HL-60 (cell line): ENCODE measurements around the gene FYN.

Source experiments
- DNase-seq, 2 experiments: peaks; one replicate each; pipeline ENCODE4 v3.0.0-alpha.2; 2010 to 2020; ENCODE audit warnings: low read depth in 1 of 2, low spot score in 1 of 2
- H3K27ac ChIP-seq: fragments of 250-450 bp; sonication (Bioruptor Pico); replicated peaks from 2 replicates; pipeline ENCODE4 v1.5.1; 2020; ENCODE audit warnings: mild to moderate bottlenecking, moderate library complexity
- H3K27me3 ChIP-seq: fragments of 250-450 bp; sonication (Bioruptor Pico); 2 replicates; pipeline ENCODE4 v1.5.1; 2021; ENCODE audit warnings: mild to moderate bottlenecking, moderate library complexity; ENCODE audit not compliant: insufficient read depth, poor library complexity, severe bottlenecking
- H3K4me3 ChIP-seq: replicated peaks from 2 replicates; pipeline ENCODE4 v1.5.1; 2011; ENCODE audit warnings: mild to moderate bottlenecking, control low read depth, low read length; ENCODE audit not compliant: insufficient read depth
- GABPA ChIP-seq: IDR thresholded peaks from 2 replicates; pipeline ENCODE4 v1.6.1; 2012; ENCODE audit warnings: low read depth
- POLR2AphosphoS5 ChIP-seq: IDR thresholded peaks from 2 replicates; pipeline ENCODE4 v1.6.1; 2012; ENCODE audit warnings: low read depth
- SPI1 ChIP-seq: IDR thresholded peaks from 2 replicates; pipeline ENCODE4 v1.6.1; 2012; ENCODE audit warnings: low read depth, mild to moderate bottlenecking, borderline replicate concordance
- TF ChIP-seq, protein P1 (sequence below): IDR thresholded peaks from one replicate; pipeline ENCODE4 v1.5.1; 2011; ENCODE audit warnings: low read length, control low read depth, inconsistent platforms; ENCODE audit not compliant: insufficient read depth
- TF ChIP-seq, protein P2 (sequence below): IDR thresholded peaks from 2 replicates; pipeline ENCODE4 v1.6.1; 2012; ENCODE audit warnings: low read depth; ENCODE audit not compliant: insufficient replicate concordance

FYN gene

DNA sequence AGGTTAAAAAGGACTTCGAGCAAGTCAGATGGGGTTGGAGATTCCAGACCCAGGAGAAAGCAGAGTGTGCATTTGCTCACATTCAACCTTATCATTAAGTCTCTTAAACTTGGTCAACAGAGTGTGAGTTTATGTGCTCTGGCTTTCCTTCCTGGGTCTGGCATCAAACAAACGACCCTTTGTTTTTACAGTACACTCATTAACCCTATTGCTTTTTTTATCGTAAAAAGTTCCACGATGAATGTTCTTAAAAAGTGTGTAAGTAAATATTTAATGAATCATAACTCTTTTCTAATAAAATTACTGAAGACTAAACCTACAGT, 2.5 kb downstream of the FYN start:
- no peak for DNase-seq
- Histone ChIP-seq H3K27ac (no peak overlapping the region), H3K27me3 (peaks cover 16% of the 10 kb centered on the region), H3K4me3 (no peak overlapping the region)
- TF ChIP-seq, protein P1, sequence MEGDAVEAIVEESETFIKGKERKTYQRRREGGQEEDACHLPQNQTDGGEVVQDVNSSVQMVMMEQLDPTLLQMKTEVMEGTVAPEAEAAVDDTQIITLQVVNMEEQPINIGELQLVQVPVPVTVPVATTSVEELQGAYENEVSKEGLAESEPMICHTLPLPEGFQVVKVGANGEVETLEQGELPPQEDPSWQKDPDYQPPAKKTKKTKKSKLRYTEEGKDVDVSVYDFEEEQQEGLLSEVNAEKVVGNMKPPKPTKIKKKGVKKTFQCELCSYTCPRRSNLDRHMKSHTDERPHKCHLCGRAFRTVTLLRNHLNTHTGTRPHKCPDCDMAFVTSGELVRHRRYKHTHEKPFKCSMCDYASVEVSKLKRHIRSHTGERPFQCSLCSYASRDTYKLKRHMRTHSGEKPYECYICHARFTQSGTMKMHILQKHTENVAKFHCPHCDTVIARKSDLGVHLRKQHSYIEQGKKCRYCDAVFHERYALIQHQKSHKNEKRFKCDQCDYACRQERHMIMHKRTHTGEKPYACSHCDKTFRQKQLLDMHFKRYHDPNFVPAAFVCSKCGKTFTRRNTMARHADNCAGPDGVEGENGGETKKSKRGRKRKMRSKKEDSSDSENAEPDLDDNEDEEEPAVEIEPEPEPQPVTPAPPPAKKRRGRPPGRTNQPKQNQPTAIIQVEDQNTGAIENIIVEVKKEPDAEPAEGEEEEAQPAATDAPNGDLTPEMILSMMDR: no peak
- TF ChIP-seq, protein P2, sequence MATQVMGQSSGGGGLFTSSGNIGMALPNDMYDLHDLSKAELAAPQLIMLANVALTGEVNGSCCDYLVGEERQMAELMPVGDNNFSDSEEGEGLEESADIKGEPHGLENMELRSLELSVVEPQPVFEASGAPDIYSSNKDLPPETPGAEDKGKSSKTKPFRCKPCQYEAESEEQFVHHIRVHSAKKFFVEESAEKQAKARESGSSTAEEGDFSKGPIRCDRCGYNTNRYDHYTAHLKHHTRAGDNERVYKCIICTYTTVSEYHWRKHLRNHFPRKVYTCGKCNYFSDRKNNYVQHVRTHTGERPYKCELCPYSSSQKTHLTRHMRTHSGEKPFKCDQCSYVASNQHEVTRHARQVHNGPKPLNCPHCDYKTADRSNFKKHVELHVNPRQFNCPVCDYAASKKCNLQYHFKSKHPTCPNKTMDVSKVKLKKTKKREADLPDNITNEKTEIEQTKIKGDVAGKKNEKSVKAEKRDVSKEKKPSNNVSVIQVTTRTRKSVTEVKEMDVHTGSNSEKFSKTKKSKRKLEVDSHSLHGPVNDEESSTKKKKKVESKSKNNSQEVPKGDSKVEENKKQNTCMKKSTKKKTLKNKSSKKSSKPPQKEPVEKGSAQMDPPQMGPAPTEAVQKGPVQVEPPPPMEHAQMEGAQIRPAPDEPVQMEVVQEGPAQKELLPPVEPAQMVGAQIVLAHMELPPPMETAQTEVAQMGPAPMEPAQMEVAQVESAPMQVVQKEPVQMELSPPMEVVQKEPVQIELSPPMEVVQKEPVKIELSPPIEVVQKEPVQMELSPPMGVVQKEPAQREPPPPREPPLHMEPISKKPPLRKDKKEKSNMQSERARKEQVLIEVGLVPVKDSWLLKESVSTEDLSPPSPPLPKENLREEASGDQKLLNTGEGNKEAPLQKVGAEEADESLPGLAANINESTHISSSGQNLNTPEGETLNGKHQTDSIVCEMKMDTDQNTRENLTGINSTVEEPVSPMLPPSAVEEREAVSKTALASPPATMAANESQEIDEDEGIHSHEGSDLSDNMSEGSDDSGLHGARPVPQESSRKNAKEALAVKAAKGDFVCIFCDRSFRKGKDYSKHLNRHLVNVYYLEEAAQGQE: no peak
- TF ChIP-seq POLR2AphosphoS5 (no peak), GABPA (no peak), SPI1 (no peak)

DNA sequence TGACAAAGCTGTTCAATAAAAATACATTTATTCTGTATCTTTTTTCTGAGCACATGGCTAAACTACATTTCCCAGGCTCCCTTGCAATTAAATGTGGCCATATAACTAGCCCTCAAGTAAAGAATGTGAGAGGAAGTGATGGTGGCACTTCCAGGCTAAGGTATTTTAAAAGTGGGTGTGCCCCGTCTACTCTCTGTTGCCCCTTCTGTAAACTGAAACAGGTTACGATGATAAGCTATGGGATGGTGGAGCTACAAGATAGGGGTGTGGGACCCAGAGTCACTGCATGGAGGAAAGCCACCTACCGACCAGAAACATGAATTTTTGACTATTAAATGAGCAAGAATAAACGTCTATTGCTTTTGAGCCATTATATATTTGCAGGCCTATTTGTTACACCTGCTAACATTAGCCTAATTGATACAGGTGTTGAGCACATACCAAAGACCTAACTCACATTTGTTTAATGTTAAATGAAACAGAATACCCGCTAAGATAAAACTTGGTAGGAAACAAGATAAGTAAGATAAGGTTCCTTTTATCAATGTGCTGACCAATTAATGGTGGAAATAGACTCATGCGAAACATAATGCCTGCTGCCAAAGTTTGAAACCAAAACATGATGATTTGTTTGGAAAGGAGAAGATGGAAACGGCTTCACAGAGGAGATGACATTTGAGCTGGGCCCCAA, 3.1 kb downstream of the FYN start:
- DNase-seq: no peak
- TF ChIP-seq, protein P1: no peak
- TF ChIP-seq, protein P2: no peak
- peak; percentile 54 for TF ChIP-seq SPI1
- no peak for TF ChIP-seq POLR2AphosphoS5
- no peak for TF ChIP-seq GABPA
- H3K4me3 ChIP-seq: no peak overlapping the region
- H3K27me3 ChIP-seq: peaks cover 14% of the 10 kb centered on the region
- no peak overlapping the region for H3K27ac ChIP-seq

DNA sequence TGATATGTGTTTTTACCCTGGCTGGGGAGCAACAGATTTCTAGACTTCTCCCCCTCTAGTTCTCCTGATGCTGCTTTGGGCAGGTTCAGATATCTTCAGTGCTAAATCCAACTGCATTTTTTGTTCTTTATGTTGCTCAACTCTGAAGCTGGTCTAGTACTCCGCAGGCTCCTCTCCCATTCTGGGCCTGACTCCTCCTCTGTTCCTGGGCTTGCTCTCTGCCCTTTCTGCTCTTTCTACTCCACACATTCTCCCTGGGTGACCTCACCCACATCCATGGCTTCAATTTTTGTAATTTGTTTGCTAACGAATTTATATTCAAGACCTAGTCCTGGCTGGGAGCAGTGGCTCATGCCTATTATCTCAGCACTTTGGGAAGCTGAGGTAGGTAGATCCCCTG, 6.4 kb downstream of the FYN start:
- no peak for DNase-seq
- H3K4me3 ChIP-seq: no peak overlapping the region
- no peak overlapping the region for H3K27ac ChIP-seq
- TF ChIP-seq, protein P1: no peak
- TF ChIP-seq SPI1 (no peak), POLR2AphosphoS5 (no peak), GABPA (no peak)
- TF ChIP-seq, protein P2: no peak
- H3K27me3 ChIP-seq: peaks cover 3% of the 10 kb centered on the region
